Measurements from ENCODE around the gene SEPTIN8. TPM values are rescaled to one million over a fixed set of nuclear protein-coding genes. Genes with fewer than 3 reads are reported as not detected.

Gene SEPTIN8
- total and polyA plus RNA-seq, 2 experiments from 2014 or later: 26.9 to 41.9 TPM

- H3K4me1 ChIP-seq (ENCODE audit: insufficient read depth): no peaks in the 10 kb centered on the region
- no peaks in the 10 kb centered on the region for H3K79me2 ChIP-seq (ENCODE audit: insufficient read depth)
- H3K9me3 ChIP-seq (ENCODE audit: low read depth): no peaks in the 10 kb centered on the region
- no peak overlapping the region for H3K4me3 ChIP-seq
- DNase-seq: no peak
- no peak overlapping the region for H3K4me2 ChIP-seq (ENCODE audit: unreplicated experiment)
- no peak for TF ChIP-seq EZH2 (IDR thresholded peaks at IDR 0.05; ENCODE audit: insufficient read depth, poor library complexity, severe bottlenecking)
- no peak for TF ChIP-seq EZH2phosphoT487 (IDR thresholded peaks at IDR 0.05; ENCODE audit: insufficient read depth, low read depth)
- H3K27me3 ChIP-seq (replicated peaks; ENCODE audit: insufficient read depth): peaks cover 25% of the 10 kb centered on the region; the same call in 1 of the 2 replicates
- in situ Hi-C loops (cut with MboI): loop anchor here (25.0 kb wide), 1 partner anchor 415 kb away; no protein-coding TSS in a partner anchor
- H4K20me1 ChIP-seq (ENCODE audit: insufficient read depth): no peaks in the 10 kb centered on the region
- no peak overlapping the region for H2AFZ ChIP-seq
- H3K36me3 ChIP-seq (ENCODE audit: low read depth): no peaks in the 10 kb centered on the region
- H3F3A ChIP-seq (ENCODE audit: insufficient read depth): no peaks in the 10 kb centered on the region
- no peaks in the 10 kb centered on the region for H3K9me2 ChIP-seq (ENCODE audit: insufficient read depth)
- no peak overlapping the region for H3K27ac ChIP-seq
- no peak overlapping the region for H3K9ac ChIP-seq
- 66 to 71% methylated on average over 5 of the region's 5 CpGs for WGBS, 2 experiments (ENCODE audit: low coverage in 1 of 2, low lambda C conversion rate in 2 of 2, missing lambda C conversion rate in 2 of 2)
Observed at GRCh38 chr5:132802044-132802684, 25.1 kb upstream of the SEPTIN8 start.

DNA sequence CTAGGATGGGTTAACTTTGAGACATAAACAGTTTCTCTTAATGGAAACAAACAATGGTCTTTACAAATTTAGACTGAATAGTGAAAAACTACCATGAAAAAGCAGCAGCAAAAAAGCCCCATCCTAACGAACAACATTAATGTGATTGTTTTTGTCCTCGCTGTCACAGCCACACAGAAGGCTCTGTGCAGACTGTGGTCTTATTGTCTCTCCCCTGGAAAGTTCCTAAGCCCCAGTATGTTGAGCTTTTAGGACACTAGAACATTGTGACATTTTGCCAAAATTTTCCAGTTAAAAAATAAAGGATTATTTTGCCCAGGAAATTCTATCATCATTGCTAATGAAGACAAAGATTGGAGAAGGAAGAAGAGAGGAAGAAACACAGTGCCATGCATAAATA, 23.5 kb upstream of the SEPTIN8 start:
- H3K9me2 ChIP-seq (ENCODE audit: insufficient read depth): no peaks in the 10 kb centered on the region
- DNase-seq: no peak
- no peak overlapping the region for H3K9ac ChIP-seq
- no peak overlapping the region for H2AFZ ChIP-seq
- H3F3A ChIP-seq (ENCODE audit: insufficient read depth): no peaks in the 10 kb centered on the region
- H3K27ac ChIP-seq: no peak overlapping the region
- in situ Hi-C loops (cut with MboI): loop anchor here (25.0 kb wide), 1 partner anchor 413 kb away; no protein-coding TSS in a partner anchor
- no peak overlapping the region for H3K4me3 ChIP-seq
- no peaks in the 10 kb centered on the region for H3K36me3 ChIP-seq (ENCODE audit: low read depth)
- H4K20me1 ChIP-seq (ENCODE audit: insufficient read depth): no peaks in the 10 kb centered on the region
- WGBS, 2 experiments (ENCODE audit: low coverage in 1 of 2, low lambda C conversion rate in 2 of 2, missing lambda C conversion rate in 2 of 2): 66 to 68% methylated on average over 2 of the region's 2 CpGs
- H3K4me1 ChIP-seq (ENCODE audit: insufficient read depth): no peaks in the 10 kb centered on the region
- no peaks in the 10 kb centered on the region for H3K79me2 ChIP-seq (ENCODE audit: insufficient read depth)
- peaks cover 25% of the 10 kb centered on the region; the same call in 1 of the 2 replicates for H3K27me3 ChIP-seq (replicated peaks; ENCODE audit: insufficient read depth)
- H3K9me3 ChIP-seq (ENCODE audit: low read depth): no peaks in the 10 kb centered on the region
- TF ChIP-seq EZH2phosphoT487 (IDR thresholded peaks at IDR 0.05; ENCODE audit: insufficient read depth, low read depth) (no peak), EZH2 (IDR thresholded peaks at IDR 0.05; ENCODE audit: insufficient read depth, poor library complexity, severe bottlenecking) (no peak)
- no peak overlapping the region for H3K4me2 ChIP-seq (ENCODE audit: unreplicated experiment)

DNA sequence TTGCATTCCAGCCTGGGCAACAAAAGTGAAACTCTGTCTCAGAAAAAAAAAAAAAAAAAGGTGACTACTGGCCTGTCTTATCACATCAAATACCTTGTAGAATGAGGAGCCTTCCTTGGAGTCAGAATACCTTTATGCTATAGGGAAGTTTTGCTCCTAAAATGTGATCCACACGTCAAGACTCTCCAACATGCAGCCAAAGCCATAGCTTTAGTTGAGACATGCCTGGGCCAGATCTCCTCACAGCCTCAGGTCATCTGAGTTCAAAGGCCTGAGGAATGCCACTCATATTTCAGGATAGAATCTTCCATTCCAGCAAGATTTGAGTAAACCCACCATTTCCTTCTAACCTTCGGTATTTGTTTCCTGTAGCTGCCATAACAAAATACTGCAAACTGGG, 22.4 kb upstream of the SEPTIN8 start:
- Histone ChIP-seq H3K9me3 (ENCODE audit: low read depth) (no peaks in the 10 kb centered on the region), H2AFZ (no peak overlapping the region), H3K27me3 (replicated peaks; ENCODE audit: insufficient read depth) (peaks cover 25% of the 10 kb centered on the region; the same call in 1 of the 2 replicates), H3K79me2 (ENCODE audit: insufficient read depth) (no peaks in the 10 kb centered on the region), H3K4me3 (no peak overlapping the region), H4K20me1 (ENCODE audit: insufficient read depth) (no peaks in the 10 kb centered on the region), H3K36me3 (ENCODE audit: low read depth) (no peaks in the 10 kb centered on the region), H3K9me2 (ENCODE audit: insufficient read depth) (no peaks in the 10 kb centered on the region), H3K27ac (no peak overlapping the region), H3K9ac (no peak overlapping the region), H3F3A (ENCODE audit: insufficient read depth) (no peaks in the 10 kb centered on the region), H3K4me1 (ENCODE audit: insufficient read depth) (no peaks in the 10 kb centered on the region), H3K4me2 (ENCODE audit: unreplicated experiment) (no peak overlapping the region)
- WGBS, 2 experiments (ENCODE audit: low coverage in 1 of 2, low lambda C conversion rate in 2 of 2, missing lambda C conversion rate in 2 of 2): 91% methylated on average over 2 of the region's 2 CpGs
- TF ChIP-seq EZH2 (IDR thresholded peaks at IDR 0.05; ENCODE audit: insufficient read depth, poor library complexity, severe bottlenecking) (no peak), EZH2phosphoT487 (IDR thresholded peaks at IDR 0.05; ENCODE audit: insufficient read depth, low read depth) (no peak)
- DNase-seq: no peak
- in situ Hi-C loops (cut with MboI): no loop called here

GRCh38 chr5:132797651-132798050, 20.6 kb upstream of the SEPTIN8 start:
- in situ Hi-C loops (cut with MboI): no loop called here

More at GRCh38 chr5:132797651-132798050, 20.6 kb upstream of the SEPTIN8 start:
- no peaks in the 10 kb centered on the region for H3K36me3 ChIP-seq (ENCODE audit: low read depth)
- TF ChIP-seq EZH2phosphoT487 (IDR thresholded peaks at IDR 0.05; ENCODE audit: insufficient read depth, low read depth) (no peak), EZH2 (IDR thresholded peaks at IDR 0.05; ENCODE audit: insufficient read depth, poor library complexity, severe bottlenecking) (no peak)
- H3K79me2 ChIP-seq (ENCODE audit: insufficient read depth): no peaks in the 10 kb centered on the region
- H3K9me3 ChIP-seq (ENCODE audit: low read depth): no peaks in the 10 kb centered on the region
- H2AFZ ChIP-seq: no peak overlapping the region
- no peak overlapping the region for H3K4me3 ChIP-seq
- WGBS, 2 experiments (ENCODE audit: low coverage in 1 of 2, low lambda C conversion rate in 2 of 2, missing lambda C conversion rate in 2 of 2): 11 to 19% methylated on average over 2 of the region's 2 CpGs
- DNase-seq: no peak
- no peak overlapping the region for H3K27ac ChIP-seq
- H4K20me1 ChIP-seq (ENCODE audit: insufficient read depth): no peaks in the 10 kb centered on the region
- no peaks in the 10 kb centered on the region for H3K4me1 ChIP-seq (ENCODE audit: insufficient read depth)
- 0 out of 2 replicates have a peak, but pooled peaks cover 14% of the 10 kb centered on the region for H3K27me3 ChIP-seq (replicated peaks; ENCODE audit: insufficient read depth)
- no peaks in the 10 kb centered on the region for H3F3A ChIP-seq (ENCODE audit: insufficient read depth)
- no peaks in the 10 kb centered on the region for H3K9me2 ChIP-seq (ENCODE audit: insufficient read depth)
- H3K4me2 ChIP-seq (ENCODE audit: unreplicated experiment): no peak overlapping the region
- no peak overlapping the region for H3K9ac ChIP-seq

Data from GM23248 (cell line).